Retinal pigment epithelial cell (primary cell): Measurements from ENCODE around the gene NACA.
"Not testable (repeated sequence)": the region's sequence is repeated elsewhere in the genome, so short reads cannot be mapped to it uniquely, and the experiment has no call there.

ENCODE experiments used
- DNase-seq: peaks from one replicate; pipeline ENCODE4 v3.0.0-alpha.2; 2010; ENCODE audit warnings: low read depth
- H3K4me3 ChIP-seq: 2 replicates; pipeline ENCODE4 v1.5.1; 2011; ENCODE audit warnings: mild to moderate bottlenecking, low read length, control low read depth, moderate library complexity
- CTCF ChIP-seq: conservative IDR thresholded peaks from 2 replicates; pipeline ENCODE4 v1.5.1; 2011; ENCODE audit warnings: low read depth, low read length, control low read depth, inconsistent platforms

Gene NACA

GRCh38 chr12:56751712-56752598 is 26.9 kb upstream of the NACA start, which contains the start of gene PRIM1:
PRIM1 (minus strand) TSS chr12:56752323; CDS start chr12:56752298, 25 bp downstream.
- no peak for TF ChIP-seq CTCF
- DNase-seq: no peak
- H3K4me3 ChIP-seq: peak within 1 kb of the TSS; percentile 92

GRCh38 chr12:56750596-56750995 is 25.5 kb upstream of the NACA start:
- H3K4me3 ChIP-seq, DNase-seq: not testable (repeated sequence)

- no peak for TF ChIP-seq CTCF
- no peak for DNase-seq
- H3K4me3 ChIP-seq: no peak overlapping the region
Measured at GRCh38 chr12:56749853-56750252, 24.8 kb upstream of the NACA start.

GRCh38 chr12:56749359-56749758 is 24.3 kb upstream of the NACA start:
- no peak for DNase-seq
- H3K4me3 ChIP-seq: no peak overlapping the region
- no peak for TF ChIP-seq CTCF

GRCh38 chr12:56728139-56728861 is 3.2 kb upstream of the NACA start:
- H3K4me3 ChIP-seq: no peak overlapping the region
- DNase-seq: no peak
- no peak for TF ChIP-seq CTCF

GRCh38 chr12:56726196-56726675 is 1.1 kb upstream of the NACA start:
- H3K4me3 ChIP-seq, DNase-seq: not testable (repeated sequence)

GRCh38 chr12:56725723-56726102 is 614 bp upstream of the NACA start:
- peak overlapping the region; percentile 88 for H3K4me3 ChIP-seq
- DNase-seq: no peak

More at GRCh38 chr12:56725723-56726102, 614 bp upstream of the NACA start:
- no peak for TF ChIP-seq CTCF
